MM.1S (cell line): ENCODE results near the gene EPHA5.

Experiments used
- EZH2phosphoT487 ChIP-seq: fragments of 300-600 bp; sonication (generic); IDR thresholded peaks from 2 replicates; pipeline ENCODE4 v1.6.1; 2018; ENCODE audit warnings: antibody characterized with exemption, low read length
- TF ChIP-seq, protein P1 (sequence below): fragments of 300-600 bp; sonication (generic); IDR thresholded peaks from 2 replicates; pipeline ENCODE4 v1.5.1; 2016; ENCODE audit warnings: antibody characterized with exemption, low read length, mixed read lengths

DNA sequence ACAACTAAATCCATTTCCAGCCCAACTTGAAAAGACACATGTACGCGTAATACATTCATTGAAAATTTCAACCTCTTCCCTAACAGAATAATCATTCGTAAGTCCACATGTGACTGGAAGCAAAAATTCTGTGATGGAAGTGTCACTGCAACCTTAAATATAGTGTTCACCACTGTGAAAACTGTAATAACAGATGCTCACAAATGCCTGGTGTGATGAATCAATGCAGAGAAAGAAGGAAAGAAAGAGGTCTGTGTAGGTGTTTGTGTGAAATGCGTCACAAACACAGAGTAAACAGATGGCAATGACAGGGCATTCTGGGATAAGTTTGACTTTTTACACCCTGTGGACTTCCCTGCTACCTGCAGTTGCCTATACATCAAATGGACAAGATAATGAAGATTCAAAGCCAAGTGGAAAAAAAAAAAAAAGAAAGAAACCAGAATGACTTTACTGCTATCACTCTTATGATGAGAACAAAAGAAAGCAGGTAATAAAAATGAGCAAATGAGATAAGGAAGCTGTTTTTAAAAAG, 123.3 kb downstream of the EPHA5 start:
- TF ChIP-seq, protein P1, sequence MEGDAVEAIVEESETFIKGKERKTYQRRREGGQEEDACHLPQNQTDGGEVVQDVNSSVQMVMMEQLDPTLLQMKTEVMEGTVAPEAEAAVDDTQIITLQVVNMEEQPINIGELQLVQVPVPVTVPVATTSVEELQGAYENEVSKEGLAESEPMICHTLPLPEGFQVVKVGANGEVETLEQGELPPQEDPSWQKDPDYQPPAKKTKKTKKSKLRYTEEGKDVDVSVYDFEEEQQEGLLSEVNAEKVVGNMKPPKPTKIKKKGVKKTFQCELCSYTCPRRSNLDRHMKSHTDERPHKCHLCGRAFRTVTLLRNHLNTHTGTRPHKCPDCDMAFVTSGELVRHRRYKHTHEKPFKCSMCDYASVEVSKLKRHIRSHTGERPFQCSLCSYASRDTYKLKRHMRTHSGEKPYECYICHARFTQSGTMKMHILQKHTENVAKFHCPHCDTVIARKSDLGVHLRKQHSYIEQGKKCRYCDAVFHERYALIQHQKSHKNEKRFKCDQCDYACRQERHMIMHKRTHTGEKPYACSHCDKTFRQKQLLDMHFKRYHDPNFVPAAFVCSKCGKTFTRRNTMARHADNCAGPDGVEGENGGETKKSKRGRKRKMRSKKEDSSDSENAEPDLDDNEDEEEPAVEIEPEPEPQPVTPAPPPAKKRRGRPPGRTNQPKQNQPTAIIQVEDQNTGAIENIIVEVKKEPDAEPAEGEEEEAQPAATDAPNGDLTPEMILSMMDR, result no peak
- no peak for TF ChIP-seq EZH2phosphoT487
